Measurements from ENCODE around the gene OR2G6. TPM values are rescaled to one million over a fixed set of nuclear protein-coding genes. Genes with fewer than 3 reads are reported as not detected.
"Not testable (repeated sequence)": the region's sequence is repeated elsewhere in the genome, so short reads cannot be mapped to it uniquely, and the experiment has no call there.

Gene OR2G6
- polyA plus RNA-seq, 1 donor (not counting 4 experiments of a cell fraction or from before 2014, with no cell fraction given): not detected

DNA sequence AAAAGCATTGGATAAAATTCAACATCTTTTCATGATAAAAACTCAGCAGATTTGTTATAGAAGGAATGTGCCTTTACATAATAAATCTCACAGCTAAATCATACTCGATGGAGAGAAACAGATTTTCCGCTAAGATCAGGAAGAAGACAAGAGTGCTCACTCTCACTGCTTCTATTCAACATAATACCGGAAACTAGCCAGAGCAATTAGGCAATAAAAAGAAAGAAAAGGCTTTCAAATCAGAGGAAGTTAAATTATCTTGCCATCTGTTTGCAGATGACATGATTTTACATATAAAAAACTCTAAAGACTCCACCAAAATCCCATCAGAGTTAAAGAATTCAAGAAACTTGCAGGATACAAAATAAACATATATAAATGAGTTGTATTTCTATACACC lies 62.9 kb downstream of the OR2G6 start:
- DNase-seq (ENCODE audit: low read depth, low spot score); dilution Hi-C loops (cut with MboI; ENCODE audit: extremely low pct_ligation_motif_present, low sequenced_read_pairs); H3K27ac ChIP-seq (ENCODE audit: control insufficient read depth, insufficient read depth, low read length); H4K20me1 ChIP-seq (ENCODE audit: control insufficient read depth, extremely low read depth, insufficient read depth, low read length); H2AFZ ChIP-seq (ENCODE audit: control insufficient read depth, low read length); FAIRE-seq; H3K79me2 ChIP-seq (ENCODE audit: control insufficient read depth, insufficient read depth, low read length); H3K27me3 ChIP-seq (ENCODE audit: control insufficient read depth, extremely low read depth, insufficient read depth, low read length); H3K36me3 ChIP-seq (ENCODE audit: control insufficient read depth in 2 of 2, extremely low read depth in 1 of 2, insufficient read depth in 2 of 2, low read length in 2 of 2); H3K9me3 ChIP-seq (ENCODE audit: control insufficient read depth, low read depth, low read length); H3K9ac ChIP-seq (ENCODE audit: control insufficient read depth, extremely low read depth, insufficient read depth, low read length); H3K4me3 ChIP-seq (ENCODE audit: control insufficient read depth in 2 of 3, extremely low read depth in 1 of 3, insufficient read depth in 2 of 3, low read depth in 1 of 3, low read length in 3 of 3); H3K9me1 ChIP-seq (ENCODE audit: control insufficient read depth, extremely low read depth, insufficient read depth, low read length); H3K4me1 ChIP-seq (ENCODE audit: control insufficient read depth, extremely low read depth, insufficient read depth, low read length); H3K4me2 ChIP-seq (ENCODE audit: control insufficient read depth, extremely low read depth, insufficient read depth, low read depth, low read length): not testable (repeated sequence)

- H3K27ac ChIP-seq (ENCODE audit: control insufficient read depth, insufficient read depth, low read length); H3K9me1 ChIP-seq (ENCODE audit: control insufficient read depth, extremely low read depth, insufficient read depth, low read length); H4K20me1 ChIP-seq (ENCODE audit: control insufficient read depth, extremely low read depth, insufficient read depth, low read length); H3K4me1 ChIP-seq (ENCODE audit: control insufficient read depth, extremely low read depth, insufficient read depth, low read length); H3K4me2 ChIP-seq (ENCODE audit: control insufficient read depth, extremely low read depth, insufficient read depth, low read depth, low read length); dilution Hi-C loops (cut with MboI; ENCODE audit: extremely low pct_ligation_motif_present, low sequenced_read_pairs); FAIRE-seq; H3K4me3 ChIP-seq (ENCODE audit: control insufficient read depth in 2 of 3, extremely low read depth in 1 of 3, insufficient read depth in 2 of 3, low read depth in 1 of 3, low read length in 3 of 3); H3K9ac ChIP-seq (ENCODE audit: control insufficient read depth, extremely low read depth, insufficient read depth, low read length); H3K36me3 ChIP-seq (ENCODE audit: control insufficient read depth in 2 of 2, extremely low read depth in 1 of 2, insufficient read depth in 2 of 2, low read length in 2 of 2); H2AFZ ChIP-seq (ENCODE audit: control insufficient read depth, low read length); H3K27me3 ChIP-seq (ENCODE audit: control insufficient read depth, extremely low read depth, insufficient read depth, low read length); H3K9me3 ChIP-seq (ENCODE audit: control insufficient read depth, low read depth, low read length); DNase-seq (ENCODE audit: low read depth, low spot score); H3K79me2 ChIP-seq (ENCODE audit: control insufficient read depth, insufficient read depth, low read length): not testable (repeated sequence)
These were observed 64.2 kb downstream of the OR2G6 start for GRCh38 chr1:248572049-248572448.

DNA sequence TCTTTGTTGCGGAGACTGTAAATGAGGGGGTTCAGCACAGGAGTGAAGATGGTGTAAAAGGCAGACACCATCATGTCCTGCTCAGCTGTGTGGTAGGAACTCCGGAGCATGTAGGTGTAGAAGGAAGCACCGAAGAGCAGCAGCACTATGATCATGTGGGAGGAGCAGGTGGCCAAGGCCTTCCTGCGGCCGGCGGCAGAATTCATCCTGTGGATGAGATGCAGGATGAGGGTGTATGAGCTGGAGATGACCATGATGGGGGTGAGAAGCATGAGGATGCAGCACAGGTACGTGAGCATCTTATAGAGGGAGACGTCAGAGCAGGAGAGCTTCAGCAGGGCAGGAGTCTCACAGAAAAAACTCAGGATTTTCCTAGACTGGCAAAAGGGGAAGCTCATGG lies 66.0 kb downstream of the OR2G6 start:
- H3K4me1 ChIP-seq (ENCODE audit: control insufficient read depth, extremely low read depth, insufficient read depth, low read length); H3K9me3 ChIP-seq (ENCODE audit: control insufficient read depth, low read depth, low read length); H4K20me1 ChIP-seq (ENCODE audit: control insufficient read depth, extremely low read depth, insufficient read depth, low read length); H3K4me3 ChIP-seq (ENCODE audit: control insufficient read depth in 2 of 3, extremely low read depth in 1 of 3, insufficient read depth in 2 of 3, low read depth in 1 of 3, low read length in 3 of 3); H3K27me3 ChIP-seq (ENCODE audit: control insufficient read depth, extremely low read depth, insufficient read depth, low read length); H3K36me3 ChIP-seq (ENCODE audit: control insufficient read depth in 2 of 2, extremely low read depth in 1 of 2, insufficient read depth in 2 of 2, low read length in 2 of 2); H3K9ac ChIP-seq (ENCODE audit: control insufficient read depth, extremely low read depth, insufficient read depth, low read length); H3K9me1 ChIP-seq (ENCODE audit: control insufficient read depth, extremely low read depth, insufficient read depth, low read length); FAIRE-seq; H3K79me2 ChIP-seq (ENCODE audit: control insufficient read depth, insufficient read depth, low read length); DNase-seq (ENCODE audit: low read depth, low spot score); H2AFZ ChIP-seq (ENCODE audit: control insufficient read depth, low read length); dilution Hi-C loops (cut with MboI; ENCODE audit: extremely low pct_ligation_motif_present, low sequenced_read_pairs); H3K4me2 ChIP-seq (ENCODE audit: control insufficient read depth, extremely low read depth, insufficient read depth, low read depth, low read length); H3K27ac ChIP-seq (ENCODE audit: control insufficient read depth, insufficient read depth, low read length): not testable (repeated sequence)

GRCh38 chr1:248574657-248575056 lies 66.8 kb downstream of the OR2G6 start, which contains the start of gene OR2T34:
Gene OR2T34, minus strand, starts transcription at chr1:248574757. Its CDS starts 0 bp downstream, at chr1:248574757.
- H3K4me2 ChIP-seq (ENCODE audit: control insufficient read depth, extremely low read depth, insufficient read depth, low read depth, low read length); H3K9me3 ChIP-seq (ENCODE audit: control insufficient read depth, low read depth, low read length); FAIRE-seq; H4K20me1 ChIP-seq (ENCODE audit: control insufficient read depth, extremely low read depth, insufficient read depth, low read length); dilution Hi-C loops (cut with MboI; ENCODE audit: extremely low pct_ligation_motif_present, low sequenced_read_pairs); H3K36me3 ChIP-seq (ENCODE audit: control insufficient read depth in 2 of 2, extremely low read depth in 1 of 2, insufficient read depth in 2 of 2, low read length in 2 of 2); DNase-seq (ENCODE audit: low read depth, low spot score); H3K4me3 ChIP-seq (ENCODE audit: control insufficient read depth in 2 of 3, extremely low read depth in 1 of 3, insufficient read depth in 2 of 3, low read depth in 1 of 3, low read length in 3 of 3); H3K4me1 ChIP-seq (ENCODE audit: control insufficient read depth, extremely low read depth, insufficient read depth, low read length); H2AFZ ChIP-seq (ENCODE audit: control insufficient read depth, low read length); H3K9me1 ChIP-seq (ENCODE audit: control insufficient read depth, extremely low read depth, insufficient read depth, low read length); H3K27ac ChIP-seq (ENCODE audit: control insufficient read depth, insufficient read depth, low read length); H3K9ac ChIP-seq (ENCODE audit: control insufficient read depth, extremely low read depth, insufficient read depth, low read length); H3K27me3 ChIP-seq (ENCODE audit: control insufficient read depth, extremely low read depth, insufficient read depth, low read length); H3K79me2 ChIP-seq (ENCODE audit: control insufficient read depth, insufficient read depth, low read length): not testable (repeated sequence)

Data from keratinocyte (primary cell).